SJSA1 (cell line): ENCODE measurements around the gene COQ9. TPM values are rescaled to one million over a fixed set of nuclear protein-coding genes. Genes with fewer than 3 reads are reported as not detected.
"Not testable (repeated sequence)": the region's sequence is repeated elsewhere in the genome, so short reads cannot be mapped to it uniquely, and the experiment has no call there.

Source experiments
- DNase-seq, 2 experiments: peaks; one replicate each; pipeline ENCODE4 v3.0.0-alpha.2; 2015 to 2020; ENCODE audit warnings: low spot score in 2 of 2, low read depth in 1 of 2
- H3K27ac ChIP-seq: fragments of 250-450 bp; sonication (Bioruptor Pico); 2 replicates; pipeline ENCODE4 v1.5.1; 2020; ENCODE audit warnings: mild to moderate bottlenecking, moderate library complexity
- H3K27me3 ChIP-seq: fragments of 250-450 bp; sonication (Bioruptor Pico); replicated peaks from 2 replicates; pipeline ENCODE4 v1.5.1; 2020; ENCODE audit warnings: mild to moderate bottlenecking, moderate library complexity
- H3K36me3 ChIP-seq: fragments of 250-450 bp; sonication (Bioruptor Pico); 2 replicates; pipeline ENCODE4 v1.5.1; 2020; ENCODE audit warnings: mild to moderate bottlenecking
- H3K4me1 ChIP-seq: fragments of 250-450 bp; sonication (Bioruptor Pico); replicated peaks from 2 replicates; pipeline ENCODE4 v1.6.1; 2021; ENCODE audit warnings: mild to moderate bottlenecking
- H3K4me3 ChIP-seq: fragments of 250-450 bp; sonication (Bioruptor Pico); 2 replicates; pipeline ENCODE4 v1.5.1; 2020; ENCODE audit warnings: mild to moderate bottlenecking
- H3K9me3 ChIP-seq: fragments of 250-450 bp; sonication (Bioruptor Pico); replicated peaks from 2 replicates; pipeline ENCODE4 v1.5.1; 2020; ENCODE audit warnings: mild to moderate bottlenecking
- total RNA-seq: library from RNA; depleted of rRNA; stranded (reverse); fragments of >200 nt; shearing (Covaris generic); gene quantifications from 2 replicates; pipeline ENCODE4 v1.2.3, GENCODE V29; 2014

The COQ9 gene
- total RNA-seq, 1 experiment from 2014 or later: 34.6 TPM

DNA sequence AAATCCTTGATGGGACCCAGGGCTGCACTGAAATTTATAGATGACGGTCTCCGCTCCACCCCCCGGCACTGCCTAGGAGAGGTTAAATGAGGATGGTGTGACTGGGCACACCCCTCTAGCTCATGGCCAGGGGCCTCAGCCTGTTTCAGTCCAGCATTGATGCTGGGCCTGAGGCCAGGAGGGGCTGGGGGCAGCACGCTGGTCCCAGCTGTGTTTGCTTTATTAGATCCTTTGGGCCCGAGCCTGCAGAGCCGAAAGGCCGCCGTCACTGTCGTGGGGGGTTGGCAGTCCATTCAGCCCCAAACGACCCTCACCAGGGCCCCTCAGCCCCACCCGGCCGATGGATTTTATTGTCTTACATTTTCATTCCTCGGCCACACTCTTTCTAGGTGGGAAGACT is 49.8 kb downstream of the COQ9 start:
- no peak overlapping the region for H3K4me3 ChIP-seq
- H3K9me3 ChIP-seq: no peaks in the 10 kb centered on the region
- no peaks in the 10 kb centered on the region for H3K36me3 ChIP-seq
- no peak for DNase-seq
- 0 out of 2 replicates have a peak, but pooled peaks cover 4% of the 10 kb centered on the region for H3K27me3 ChIP-seq
- no peak overlapping the region for H3K27ac ChIP-seq
- peaks cover 27% of the 10 kb centered on the region for H3K4me1 ChIP-seq

DNA sequence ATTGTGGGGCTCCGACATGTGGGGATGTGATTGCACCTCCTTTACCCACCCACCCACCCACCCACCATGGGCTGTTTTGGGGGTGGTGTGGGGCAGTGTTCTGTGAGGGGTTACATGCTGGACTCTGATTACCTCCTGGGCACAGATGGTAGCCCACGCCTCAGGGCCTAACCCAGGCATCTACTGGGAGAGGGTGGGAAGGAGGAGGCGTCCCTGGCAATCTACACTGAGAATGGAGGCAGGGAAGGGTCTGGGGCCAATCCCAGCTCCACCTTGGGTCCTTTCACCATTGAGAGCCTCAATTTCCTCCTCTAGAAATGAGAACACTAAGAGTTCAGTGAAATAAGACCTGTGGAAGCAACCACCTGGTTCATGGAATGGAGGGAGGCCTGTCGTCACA is 50.8 kb downstream of the COQ9 start:
- Histone ChIP-seq H3K27ac (no peak overlapping the region), H3K4me3 (no peak overlapping the region), H3K36me3 (no peaks in the 10 kb centered on the region), H3K4me1 (peaks cover 30% of the 10 kb centered on the region), H3K27me3 (0 out of 2 replicates have a peak, but pooled peaks cover 4% of the 10 kb centered on the region), H3K9me3 (no peaks in the 10 kb centered on the region)
- DNase-seq: no peak

DNA sequence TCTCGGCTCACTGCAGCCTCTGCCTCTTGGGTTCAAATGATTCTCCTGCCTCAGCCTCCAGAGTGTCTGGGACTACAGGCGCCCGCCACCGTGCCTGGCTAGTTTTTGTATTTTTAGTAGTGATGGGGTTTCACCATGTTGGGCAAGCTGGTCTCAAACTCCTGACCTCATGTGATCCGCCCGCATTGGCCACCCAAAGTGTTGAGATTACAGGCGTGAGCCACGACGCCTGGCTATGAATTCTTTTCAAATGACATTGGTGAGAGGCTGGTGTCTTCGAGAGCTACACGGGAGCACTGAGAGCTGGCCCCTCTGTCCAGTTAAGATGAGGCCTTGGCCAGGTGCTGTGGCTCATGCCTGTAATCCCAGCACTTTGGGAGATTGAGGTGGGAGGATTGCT is 52.7 kb downstream of the COQ9 start:
- Histone ChIP-seq H3K4me1 (peaks cover 30% of the 10 kb centered on the region), H3K27ac (peak overlapping the region; percentile 59)
- H3K27me3 ChIP-seq, H3K36me3 ChIP-seq, H3K9me3 ChIP-seq, H3K4me3 ChIP-seq: not testable (repeated sequence)
- peak; percentile 72 to 83 for DNase-seq

DNA sequence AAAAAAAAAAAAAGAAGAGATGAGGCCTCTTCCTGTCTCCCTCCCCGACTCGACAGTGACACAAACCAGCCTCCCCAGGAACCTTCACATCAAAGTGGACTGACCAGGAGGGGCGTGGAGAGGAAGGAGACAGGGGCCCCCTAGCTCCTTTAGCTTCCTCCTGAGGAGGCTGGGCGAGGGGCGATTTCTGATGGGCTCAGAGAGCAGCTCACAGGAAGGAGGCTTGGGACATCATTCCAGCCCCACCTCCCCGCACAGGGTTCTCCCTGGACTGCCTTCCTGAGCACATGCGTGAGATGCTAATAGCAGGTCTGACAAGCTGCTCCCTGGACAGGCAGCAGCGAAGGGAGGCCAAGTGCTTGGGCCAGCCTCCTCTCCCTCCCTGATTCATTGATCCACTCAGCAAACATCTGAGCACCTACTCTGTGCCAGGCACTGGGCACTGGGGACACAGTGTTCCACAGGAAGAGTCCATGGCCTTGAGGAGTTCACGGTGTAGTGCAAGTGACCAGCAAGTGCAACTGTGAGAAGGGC is 53.4 kb downstream of the COQ9 start:
- no peaks in the 10 kb centered on the region for H3K27me3 ChIP-seq
- no peaks in the 10 kb centered on the region for H3K9me3 ChIP-seq
- H3K4me1 ChIP-seq: peaks cover 30% of the 10 kb centered on the region
- H3K36me3 ChIP-seq: no peaks in the 10 kb centered on the region
- H3K4me3 ChIP-seq: no peak overlapping the region
- no peak for DNase-seq
- peak overlapping the region; percentile 59; the same call in 1 of the 2 replicates for H3K27ac ChIP-seq

DNA sequence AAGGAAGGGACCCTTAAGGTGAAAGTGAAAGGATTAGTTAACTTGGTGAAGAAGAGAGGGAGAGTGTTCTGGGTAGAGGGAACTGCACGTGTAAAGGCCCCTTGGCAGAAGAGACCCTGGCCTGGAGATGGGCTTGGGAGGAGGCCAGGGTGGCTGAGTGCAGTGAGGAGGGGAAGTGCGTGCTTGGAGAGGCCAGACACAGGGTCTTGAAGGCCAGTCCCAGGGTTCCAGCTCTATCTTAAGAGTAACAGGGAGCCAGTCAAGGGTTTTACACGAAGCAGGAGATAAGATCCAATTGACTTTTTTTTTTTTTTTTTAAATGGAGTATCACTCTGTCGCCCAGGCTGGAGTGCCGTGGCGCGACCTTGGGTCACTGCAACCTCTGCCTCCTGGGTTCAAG is 54.2 kb downstream of the COQ9 start:
- Histone ChIP-seq H3K4me3 (no peak overlapping the region), H3K27me3 (no peaks in the 10 kb centered on the region), H3K27ac (no peak overlapping the region), H3K4me1 (peaks cover 30% of the 10 kb centered on the region), H3K9me3 (no peaks in the 10 kb centered on the region), H3K36me3 (no peaks in the 10 kb centered on the region)
- no peak for DNase-seq

DNA sequence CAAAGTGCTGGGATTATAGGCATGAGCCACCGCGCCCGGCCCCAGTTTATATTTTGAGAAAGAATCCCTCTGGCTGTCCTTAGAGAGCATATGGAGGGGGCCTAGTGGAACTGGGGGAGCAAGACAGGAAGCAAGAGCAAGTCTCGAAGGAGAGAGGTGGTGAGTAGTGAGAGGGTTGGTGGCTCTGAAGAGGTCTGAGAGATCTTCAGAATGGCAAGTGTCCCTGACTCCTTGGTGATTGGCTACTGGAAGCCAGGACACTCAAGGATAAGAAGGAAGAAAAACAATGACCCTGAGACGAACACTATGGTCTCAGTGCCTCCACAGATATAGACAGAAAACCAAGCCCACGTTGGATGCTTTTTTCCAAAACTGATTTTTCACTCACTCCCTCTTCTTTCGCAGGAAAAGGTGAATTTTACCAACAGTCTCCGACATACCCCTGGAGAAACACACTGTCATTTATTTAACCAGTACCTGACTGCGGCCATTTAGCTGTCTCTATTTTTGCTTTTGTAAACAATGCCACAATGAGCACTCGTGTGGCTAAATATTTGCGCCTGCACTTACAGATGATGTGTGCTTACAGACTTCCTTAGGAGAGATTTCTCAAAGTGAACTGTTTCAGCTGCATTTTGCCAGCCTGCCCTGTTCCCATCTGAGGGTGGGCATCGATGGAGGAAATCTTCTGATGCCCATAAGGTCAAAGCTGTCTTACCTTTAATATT is 54.9 kb downstream of the COQ9 start:
- Histone ChIP-seq H3K4me3 (no peak overlapping the region), H3K4me1 (peaks cover 30% of the 10 kb centered on the region), H3K27ac (no peak overlapping the region), H3K36me3 (no peaks in the 10 kb centered on the region), H3K9me3 (no peaks in the 10 kb centered on the region), H3K27me3 (no peaks in the 10 kb centered on the region)
- DNase-seq: no peak

DNA sequence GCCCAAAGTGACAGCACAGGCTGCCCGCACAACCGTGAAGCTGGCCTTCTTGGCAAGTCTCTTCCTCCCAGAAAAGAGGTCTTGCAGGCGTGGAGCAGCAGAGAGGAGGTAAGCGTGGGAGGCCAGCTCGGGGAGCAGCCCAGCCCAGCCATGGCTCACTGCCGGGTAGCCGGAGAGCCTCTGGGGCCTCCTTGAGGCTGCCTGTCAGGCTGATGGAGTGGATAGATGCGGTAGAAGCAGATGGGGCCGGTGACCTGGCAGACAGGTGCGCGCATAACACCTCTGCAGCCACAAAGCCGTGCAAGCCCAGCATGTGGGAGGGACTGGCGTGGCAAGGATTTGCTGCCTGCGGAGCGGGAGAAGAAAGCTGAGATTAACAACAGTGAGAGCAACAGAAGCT is 56.1 kb downstream of the COQ9 start:
- DNase-seq: no peak

DNA sequence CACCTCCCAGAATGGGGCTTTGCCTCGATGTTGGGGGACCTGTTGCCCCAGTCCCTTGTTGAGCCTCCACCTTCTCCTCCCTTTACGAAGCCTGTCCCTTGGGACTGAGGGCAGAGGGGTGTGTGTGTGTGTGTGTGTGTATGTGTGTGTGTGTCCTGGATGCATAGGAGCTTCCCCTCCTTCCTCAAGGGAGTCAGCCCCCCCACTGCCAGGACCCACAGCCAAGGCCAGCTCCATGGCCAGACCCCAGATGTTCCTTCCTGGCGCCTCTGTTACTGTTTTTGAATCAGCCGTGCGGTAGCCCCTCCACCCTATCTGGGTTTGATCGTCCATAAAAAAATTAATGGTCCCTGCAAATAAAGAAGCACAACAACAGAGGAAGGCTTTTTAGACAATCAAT is 56.7 kb downstream of the COQ9 start:
- no peaks in the 10 kb centered on the region for H3K27me3 ChIP-seq
- peaks cover 30% of the 10 kb centered on the region for H3K4me1 ChIP-seq
- no peaks in the 10 kb centered on the region for H3K36me3 ChIP-seq
- H3K9me3 ChIP-seq: no peaks in the 10 kb centered on the region
- no peak overlapping the region for H3K27ac ChIP-seq
- DNase-seq: no peak
- H3K4me3 ChIP-seq: no peak overlapping the region

More for the DNA sequence above, 56.1 kb downstream of the COQ9 start:
- Histone ChIP-seq H3K4me3 (no peak overlapping the region), H3K4me1 (peaks cover 30% of the 10 kb centered on the region), H3K36me3 (no peaks in the 10 kb centered on the region), H3K9me3 (no peaks in the 10 kb centered on the region), H3K27me3 (no peaks in the 10 kb centered on the region), H3K27ac (no peak overlapping the region)

DNA sequence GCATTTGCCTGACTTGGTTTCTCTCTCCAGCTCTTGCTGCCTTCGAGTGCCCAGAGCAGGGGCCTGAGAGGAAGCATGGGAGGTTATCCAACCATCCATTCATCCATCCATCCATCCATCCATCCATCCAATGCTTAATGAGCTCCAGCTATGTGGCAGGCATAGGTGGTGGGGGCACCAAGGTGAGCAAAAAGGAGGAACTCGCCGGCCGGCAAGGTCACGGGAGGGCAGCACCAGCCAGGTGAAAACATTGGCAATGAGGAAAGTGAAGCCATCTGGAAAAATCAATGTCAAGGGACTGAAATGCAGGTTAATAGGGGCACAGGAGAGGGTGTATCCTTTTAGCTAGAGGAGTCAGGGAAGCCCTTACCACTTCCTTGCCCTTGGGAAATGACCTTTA is 57.2 kb downstream of the COQ9 start:
- peaks cover 28% of the 10 kb centered on the region for H3K4me1 ChIP-seq
- no peak overlapping the region for H3K27ac ChIP-seq
- no peaks in the 10 kb centered on the region for H3K36me3 ChIP-seq
- no peak for DNase-seq
- H3K27me3 ChIP-seq: no peaks in the 10 kb centered on the region
- no peaks in the 10 kb centered on the region for H3K9me3 ChIP-seq
- H3K4me3 ChIP-seq: no peak overlapping the region

DNA sequence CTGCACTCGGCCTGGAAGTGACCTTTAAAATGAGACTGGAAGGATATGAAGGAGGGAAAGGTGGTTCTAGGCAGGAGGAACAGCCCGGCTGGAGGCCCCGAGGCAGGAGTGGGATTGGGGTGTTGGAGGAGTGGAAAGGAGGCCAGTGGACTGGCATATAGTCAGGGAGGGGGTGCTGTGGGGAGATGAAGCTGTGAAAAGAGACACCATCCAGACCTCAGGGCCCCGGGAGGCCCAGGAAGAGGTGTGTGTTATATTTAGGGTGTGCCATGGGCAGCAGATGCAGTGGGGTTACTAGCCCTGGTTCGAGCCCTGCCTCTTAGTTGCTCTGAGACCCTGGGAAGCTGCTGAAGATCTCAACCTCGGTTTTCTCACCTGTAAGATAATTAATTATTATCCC is 57.9 kb downstream of the COQ9 start:
- DNase-seq: no peak
- no peaks in the 10 kb centered on the region for H3K9me3 ChIP-seq
- no peak overlapping the region for H3K4me3 ChIP-seq
- H3K36me3 ChIP-seq: no peaks in the 10 kb centered on the region
- no peaks in the 10 kb centered on the region for H3K27me3 ChIP-seq
- H3K4me1 ChIP-seq: peaks cover 21% of the 10 kb centered on the region
- no peak overlapping the region for H3K27ac ChIP-seq

DNA sequence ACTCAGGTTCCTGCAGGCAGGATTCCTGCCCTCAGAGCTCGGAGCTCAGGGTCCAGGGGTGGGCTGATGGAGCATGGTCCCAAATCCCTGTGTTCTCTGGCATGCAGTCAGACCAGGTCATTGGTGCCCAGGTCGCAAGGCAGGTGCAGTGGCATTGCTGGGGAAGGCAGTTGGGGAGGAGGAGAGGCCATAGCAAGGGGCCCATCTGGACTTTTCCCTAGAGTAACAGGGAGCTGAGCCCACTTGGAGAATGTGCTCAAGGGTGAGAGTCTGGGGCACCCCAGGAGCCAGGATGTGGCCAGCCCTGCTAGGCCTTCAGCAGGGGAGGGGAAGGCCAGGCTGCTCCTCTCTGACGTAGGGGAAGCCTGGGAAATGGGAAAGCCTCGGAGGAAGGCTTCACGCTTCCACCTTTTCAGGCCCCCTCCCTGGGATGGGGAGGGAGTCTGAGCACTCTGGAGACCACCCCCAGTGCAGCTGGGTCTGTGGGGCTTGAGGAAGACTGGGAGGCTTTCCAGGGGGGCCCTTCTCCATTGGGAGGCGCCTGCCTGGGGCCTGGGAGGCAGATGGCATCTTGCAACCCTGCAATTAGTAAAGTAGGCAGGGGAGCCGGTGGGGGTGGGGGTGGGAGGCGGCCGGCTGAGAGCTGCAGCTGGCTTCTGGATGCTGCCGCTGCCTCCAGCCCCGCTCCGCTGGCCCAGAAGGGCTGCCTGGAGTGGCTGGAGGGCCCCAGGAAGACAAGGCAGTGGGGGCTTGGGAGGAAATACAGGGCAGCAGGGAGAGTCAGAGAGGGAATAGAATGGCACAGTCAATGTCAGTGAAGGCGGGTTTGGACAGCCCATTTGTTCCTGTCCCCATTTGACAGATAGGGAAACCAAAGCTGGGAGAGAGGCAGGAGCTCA is 60.1 kb downstream of the COQ9 start:
- H3K4me3 ChIP-seq: no peak overlapping the region
- H3K36me3 ChIP-seq: no peaks in the 10 kb centered on the region; the same call in 1 of the 2 replicates
- H3K27me3 ChIP-seq: no peaks in the 10 kb centered on the region
- H3K27ac ChIP-seq: no peak overlapping the region
- peaks cover under 1% of the 10 kb centered on the region; the same call in 1 of the 2 replicates for H3K4me1 ChIP-seq
- H3K9me3 ChIP-seq: no peaks in the 10 kb centered on the region
- no peak for DNase-seq

DNA sequence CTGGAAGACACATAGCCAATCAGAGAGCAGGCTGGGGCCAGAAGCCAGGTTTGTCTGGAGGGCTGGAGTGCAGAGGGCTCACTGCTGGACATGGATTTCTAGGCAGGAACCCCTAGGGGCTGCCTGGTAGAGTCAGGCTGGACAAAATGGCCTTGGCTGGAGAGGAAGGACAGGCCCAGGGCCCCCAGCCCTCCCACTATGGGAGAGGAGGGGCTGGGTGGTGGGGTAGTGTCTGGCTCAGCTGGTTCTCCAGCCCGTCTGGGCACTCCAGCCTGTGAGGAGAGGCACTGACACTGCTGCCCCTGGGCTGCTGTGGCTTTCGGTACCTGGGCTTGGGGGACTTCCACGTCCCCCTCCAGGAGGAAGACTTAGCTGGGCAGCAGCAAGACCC is 60.8 kb downstream of the COQ9 start:
- H3K9me3 ChIP-seq: no peaks in the 10 kb centered on the region
- no peaks in the 10 kb centered on the region; the same call in 1 of the 2 replicates for H3K36me3 ChIP-seq
- H3K4me1 ChIP-seq: no peaks in the 10 kb centered on the region
- H3K4me3 ChIP-seq: no peak overlapping the region
- H3K27ac ChIP-seq: no peak overlapping the region
- no peaks in the 10 kb centered on the region for H3K27me3 ChIP-seq
- no peak for DNase-seq

DNA sequence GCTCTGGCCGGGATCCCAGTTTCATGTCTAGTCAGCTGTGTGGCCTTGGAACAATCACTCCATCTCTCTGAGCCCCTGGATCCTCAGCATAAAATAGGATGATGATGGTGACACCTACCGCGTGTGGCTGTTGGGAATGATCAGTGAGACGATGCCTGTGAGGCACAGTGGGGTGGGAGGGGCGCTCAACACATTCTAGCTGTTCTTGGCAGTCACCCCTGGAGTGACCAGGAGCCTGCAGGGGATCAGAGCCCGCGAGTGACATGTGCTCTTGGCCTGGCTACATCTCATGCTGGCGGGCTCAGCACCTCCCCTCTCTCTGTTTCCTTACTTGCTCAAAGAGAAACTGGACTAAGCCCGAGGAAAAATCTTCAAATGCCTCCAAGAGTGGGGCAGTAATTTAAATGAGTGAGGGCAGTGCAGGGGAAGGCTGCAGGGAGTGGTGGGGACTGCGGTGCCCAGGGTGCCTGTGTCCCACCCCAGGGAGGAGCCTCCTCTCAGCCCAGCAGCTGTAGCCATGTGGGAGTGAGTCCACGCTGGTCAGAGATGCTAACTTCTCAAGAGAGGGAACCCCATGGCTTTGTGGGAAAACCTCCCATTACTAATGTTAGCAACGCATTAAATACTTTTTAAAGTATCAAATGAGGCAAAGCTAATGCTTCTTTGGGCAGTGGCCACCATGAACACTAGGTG is 62.1 kb downstream of the COQ9 start:
- no peak overlapping the region for H3K4me3 ChIP-seq
- peaks cover 4% of the 10 kb centered on the region; the same call in 1 of the 2 replicates for H3K36me3 ChIP-seq
- H3K27me3 ChIP-seq: no peaks in the 10 kb centered on the region
- no peak for DNase-seq
- no peak overlapping the region for H3K27ac ChIP-seq
- H3K9me3 ChIP-seq: no peaks in the 10 kb centered on the region
- H3K4me1 ChIP-seq: peaks cover 4% of the 10 kb centered on the region; the same call in 1 of the 2 replicates
